ENCODE results near the gene EBF3. TPM values are rescaled to one million over a fixed set of nuclear protein-coding genes. Genes with fewer than 3 reads are reported as not detected.

EBF3 gene
- total RNA-seq, 4 donors from 2014 or later: 29.1 to 50.9 (median 43.9) TPM

GRCh38 chr10:129962031-129962871, 1.8 kb downstream of the EBF3 start:
- no peak for TF ChIP-seq CTCF (IDR thresholded peaks at IDR 0.05; ENCODE audit: low read depth)

GRCh38 chr10:129961157-129961701, 2.8 kb downstream of the EBF3 start:
- no peak for TF ChIP-seq CTCF (IDR thresholded peaks at IDR 0.05; ENCODE audit: low read depth)

GRCh38 chr10:129960481-129961156, 3.5 kb downstream of the EBF3 start:
- no peak for TF ChIP-seq CTCF (IDR thresholded peaks at IDR 0.05; ENCODE audit: low read depth)

- TF ChIP-seq CTCF (IDR thresholded peaks at IDR 0.05; ENCODE audit: low read depth): no peak
These were observed 4.3 kb downstream of the EBF3 start for GRCh38 chr10:129959544-129960480.

GRCh38 chr10:129958629-129959543, 5.2 kb downstream of the EBF3 start:
- TF ChIP-seq CTCF (IDR thresholded peaks at IDR 0.05; ENCODE audit: low read depth): no peak

GRCh38 chr10:129958148-129958628, 5.9 kb downstream of the EBF3 start:
- TF ChIP-seq CTCF (IDR thresholded peaks at IDR 0.05; ENCODE audit: low read depth): no peak
